ENCODE measurements around the gene NUDT17.

Gene NUDT17

GRCh38 chr1:145859491-145860023 lies 14.1 kb downstream of the NUDT17 start (continued):
- 0 out of 2 replicates have a peak, but pooled peaks have one; percentile 66 for TF ChIP-seq ZNF366 (tag by site-specific recombination; conservative IDR thresholded peaks at IDR 0.05)
- TF ChIP-seq, protein P1, sequence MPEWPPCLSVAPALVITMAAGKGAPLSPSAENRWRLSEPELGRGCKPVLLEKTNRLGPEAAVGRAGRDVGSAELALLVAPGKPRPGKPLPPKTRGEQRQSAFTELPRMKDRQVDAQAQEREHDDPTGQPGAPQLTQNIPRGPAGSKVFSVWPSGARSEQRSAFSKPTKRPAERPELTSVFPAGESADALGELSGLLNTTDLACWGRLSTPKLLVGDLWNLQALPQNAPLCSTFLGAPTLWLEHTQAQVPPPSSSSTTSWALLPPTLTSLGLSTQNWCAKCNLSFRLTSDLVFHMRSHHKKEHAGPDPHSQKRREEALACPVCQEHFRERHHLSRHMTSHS (tag by site-specific recombination; IDR thresholded peaks at IDR 0.05) = no peak
- peak; percentile 65 for TF ChIP-seq ZNF24 (tag by site-specific recombination; IDR thresholded peaks at IDR 0.05)
- peak; percentile 68 for TF ChIP-seq ZBTB17 (tag by site-specific recombination; IDR thresholded peaks at IDR 0.05)
- TF ChIP-seq ZBTB8A (tag by site-specific recombination; IDR thresholded peaks at IDR 0.05) = peak; percentile 22; the same call in 1 of the 2 replicates
- TF ChIP-seq IKZF3 (tag by site-specific recombination; IDR thresholded peaks at IDR 0.05) = peak; percentile 70; the same call in 1 of the 2 replicates
- TF ChIP-seq, protein P2, sequence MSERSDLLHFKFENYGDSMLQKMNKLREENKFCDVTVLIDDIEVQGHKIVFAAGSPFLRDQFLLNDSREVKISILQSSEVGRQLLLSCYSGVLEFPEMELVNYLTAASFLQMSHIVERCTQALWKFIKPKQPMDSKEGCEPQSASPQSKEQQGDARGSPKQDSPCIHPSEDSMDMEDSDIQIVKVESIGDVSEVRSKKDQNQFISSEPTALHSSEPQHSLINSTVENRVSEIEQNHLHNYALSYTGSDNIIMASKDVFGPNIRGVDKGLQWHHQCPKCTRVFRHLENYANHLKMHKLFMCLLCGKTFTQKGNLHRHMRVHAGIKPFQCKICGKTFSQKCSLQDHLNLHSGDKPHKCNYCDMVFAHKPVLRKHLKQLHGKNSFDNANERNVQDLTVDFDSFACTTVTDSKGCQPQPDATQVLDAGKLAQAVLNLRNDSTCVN (tag by site-specific recombination; optimal IDR thresholded peaks at IDR 0.05) = peak; percentile 38
- TF ChIP-seq REST (tag by site-specific recombination; IDR thresholded peaks at IDR 0.05) = peak; percentile 69; the same call in 1 of the 2 replicates
- no peak for TF ChIP-seq ZSCAN18 (tag by site-specific recombination; IDR thresholded peaks at IDR 0.05)
- peak; percentile 74; the same call in 1 of the 2 replicates for TF ChIP-seq ZNF561 (tag by site-specific recombination; IDR thresholded peaks at IDR 0.05; ENCODE audit: borderline replicate concordance)
- TF ChIP-seq ZBTB44 (tag by site-specific recombination; IDR thresholded peaks at IDR 0.05) = 0 out of 2 replicates have a peak, but pooled peaks have one; percentile 4
- TF ChIP-seq GLI4 (tag by site-specific recombination; IDR thresholded peaks at IDR 0.05) = 0 out of 2 replicates have a peak, but pooled peaks have one; percentile 77
- TF ChIP-seq SP2 (tag by site-specific recombination; IDR thresholded peaks at IDR 0.05) = peak; percentile 75
- TF ChIP-seq ZFHX2 (tag by site-specific recombination; conservative IDR thresholded peaks at IDR 0.05) = 0 out of 2 replicates have a peak, but pooled peaks have one; percentile 8

DNA sequence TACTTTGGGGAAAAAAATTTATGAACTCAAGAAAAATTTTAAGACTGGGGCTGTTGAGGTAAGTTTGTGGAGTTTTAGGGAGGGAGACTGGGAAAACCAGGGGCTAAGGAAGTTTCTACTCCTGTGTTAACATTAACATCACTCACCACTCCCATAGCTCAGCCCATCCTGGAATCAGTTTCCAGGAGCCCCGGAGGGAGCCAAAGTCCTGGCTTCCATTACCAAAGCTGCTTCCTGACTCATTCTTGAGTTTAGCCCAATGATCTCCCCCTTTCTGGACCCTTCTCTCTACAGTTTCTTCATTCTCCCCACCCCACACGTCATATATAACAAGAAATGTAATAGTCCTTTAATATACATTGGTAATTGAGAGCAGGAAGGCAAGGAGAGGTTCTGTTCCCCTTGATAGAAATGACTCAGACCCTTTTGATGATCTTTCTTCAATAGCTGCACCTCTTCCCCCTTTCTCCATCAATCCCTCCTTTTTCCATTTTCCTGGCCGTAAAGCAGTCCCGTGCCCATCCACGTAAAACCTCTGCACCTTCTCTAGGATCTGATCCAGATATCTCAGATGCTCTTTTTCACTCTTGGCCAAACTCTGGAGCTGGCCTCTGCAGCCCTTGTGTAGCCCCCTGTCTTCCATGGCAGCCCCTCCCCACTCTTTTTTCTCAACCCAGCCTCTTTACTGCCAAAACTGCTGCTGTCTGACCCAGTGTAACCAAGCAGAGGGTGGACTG lies 18.0 kb downstream of the NUDT17 start:
- CTCF ChIA-PET = interaction anchor here (9.6 kb wide), 1 partner anchor 17 kb away, joined by 190 read pairs; the partner anchor contains the start of gene NUDT17
- TF ChIP-seq PRDM4 (tag by site-specific recombination; IDR thresholded peaks at IDR 0.05) = peak; percentile 95
- TF ChIP-seq, protein P3, sequence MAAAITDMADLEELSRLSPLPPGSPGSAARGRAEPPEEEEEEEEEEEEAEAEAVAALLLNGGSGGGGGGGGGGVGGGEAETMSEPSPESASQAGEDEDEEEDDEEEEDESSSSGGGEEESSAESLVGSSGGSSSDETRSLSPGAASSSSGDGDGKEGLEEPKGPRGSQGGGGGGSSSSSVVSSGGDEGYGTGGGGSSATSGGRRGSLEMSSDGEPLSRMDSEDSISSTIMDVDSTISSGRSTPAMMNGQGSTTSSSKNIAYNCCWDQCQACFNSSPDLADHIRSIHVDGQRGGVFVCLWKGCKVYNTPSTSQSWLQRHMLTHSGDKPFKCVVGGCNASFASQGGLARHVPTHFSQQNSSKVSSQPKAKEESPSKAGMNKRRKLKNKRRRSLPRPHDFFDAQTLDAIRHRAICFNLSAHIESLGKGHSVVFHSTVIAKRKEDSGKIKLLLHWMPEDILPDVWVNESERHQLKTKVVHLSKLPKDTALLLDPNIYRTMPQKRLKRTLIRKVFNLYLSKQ (tag by site-specific recombination; IDR thresholded peaks at IDR 0.05; ENCODE audit: borderline replicate concordance) = no peak
- no peaks in the 10 kb centered on the region for H3K4me1 ChIP-seq (ENCODE audit: control insufficient read depth, insufficient read depth, low read length)
- H3K36me3 ChIP-seq (ENCODE audit: control insufficient read depth in 2 of 2, insufficient read depth in 1 of 2, low read length in 2 of 2) = no peaks in the 10 kb centered on the region
- POLR2A ChIA-PET = interaction anchor here (1.1 kb wide), 1 partner anchor 39 kb away, joined by 3 read pairs; the partner anchor contains the start of genes POLR3C and RNF115
- no peaks in the 10 kb centered on the region for H3K9me3 ChIP-seq (ENCODE audit: control insufficient read depth, insufficient read depth, low read depth, low read length)
- H3K27ac ChIP-seq (ENCODE audit: extremely low read depth, low read depth, low read length) = no peak overlapping the region
- no peak overlapping the region for H3K4me3 ChIP-seq (ENCODE audit: low read depth, low read length)
